Jurkat, Clone E6-1 (cell line): ENCODE measurements around the gene RABGAP1L.

ENCODE experiments used
- DNase-seq: peaks from one replicate; pipeline ENCODE4 v3.0.0-alpha.2; 2011; ENCODE audit warnings: low read depth, low spot score
- H3K4me3 ChIP-seq: 2 replicates; pipeline ENCODE4 v1.5.1; 2011; ENCODE audit warnings: mild to moderate bottlenecking, low read length, control low read depth, moderate library complexity

RABGAP1L gene

DNA sequence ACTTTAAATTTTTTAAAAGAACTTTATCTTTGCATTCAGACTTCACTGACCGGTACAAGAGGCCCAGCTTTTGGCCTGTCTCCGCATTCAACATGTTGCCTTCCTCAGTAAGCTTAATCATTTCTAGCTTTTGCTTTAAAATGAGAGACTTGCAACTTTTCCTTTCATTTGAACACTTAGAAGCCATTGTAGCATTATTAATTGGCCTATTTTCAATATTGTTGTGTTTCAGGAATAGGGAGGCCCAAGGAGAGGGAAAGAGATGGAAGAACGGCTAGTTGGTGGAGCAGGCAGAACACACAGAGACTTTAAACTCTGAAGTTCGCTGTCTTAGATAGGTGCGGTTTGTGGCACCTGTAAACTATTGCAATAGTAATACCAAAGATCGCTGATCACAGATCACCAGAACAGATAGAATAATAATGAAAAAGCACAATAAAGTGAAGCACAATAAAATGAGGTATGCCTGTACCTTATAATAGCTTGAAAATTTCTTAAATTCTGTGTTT, 31.4 kb downstream of the RABGAP1L start:
- DNase-seq, result no peak
- no peak overlapping the region for H3K4me3 ChIP-seq

DNA sequence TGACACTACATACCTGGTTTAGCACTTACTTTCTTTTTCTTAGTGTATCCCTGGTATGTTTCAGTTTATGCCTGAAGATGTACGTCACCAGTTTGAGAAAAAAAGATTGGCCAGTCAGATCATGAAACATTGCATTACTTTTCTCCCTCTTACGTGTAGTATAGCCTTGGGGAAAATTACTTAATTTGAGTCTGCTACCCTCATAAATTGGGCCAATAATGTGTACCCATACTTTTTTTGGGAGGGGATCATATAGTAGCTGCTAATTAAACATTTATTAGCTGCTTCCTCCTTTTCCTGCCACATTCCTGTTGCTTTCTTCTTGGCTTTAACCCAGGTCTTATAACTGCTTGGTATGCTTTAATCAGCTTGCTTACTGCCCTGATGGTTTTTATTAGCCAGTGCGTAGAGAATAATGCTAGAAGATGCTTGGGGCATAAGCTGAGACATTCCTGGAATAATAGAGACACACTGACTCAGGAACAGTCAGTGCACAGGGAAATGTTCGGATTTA, 32.1 kb downstream of the RABGAP1L start:
- DNase-seq, result no peak
- no peak overlapping the region for H3K4me3 ChIP-seq

GRCh38 chr1:174194461-174194860, 35.1 kb downstream of the RABGAP1L start:
- no peak for DNase-seq
- H3K4me3 ChIP-seq, result no peak overlapping the region

DNA sequence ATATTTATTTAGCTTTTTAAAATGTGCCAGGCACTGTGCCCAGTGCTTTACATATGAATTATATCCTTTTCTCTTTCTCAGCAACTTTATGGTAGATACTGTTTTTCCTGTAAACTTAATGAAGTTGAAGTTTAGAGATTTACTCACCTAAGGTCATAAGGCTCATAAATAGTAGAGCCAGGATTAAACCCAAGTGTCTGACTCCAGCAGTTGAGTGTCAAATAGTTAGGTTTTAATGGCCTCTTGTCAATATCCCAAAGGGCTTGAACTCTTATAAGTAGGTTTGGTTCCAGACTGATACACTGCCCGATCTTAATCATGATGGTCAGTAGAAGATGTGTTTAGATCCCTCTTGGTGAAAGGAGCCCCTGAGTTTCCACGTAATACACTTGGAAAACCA, 37.8 kb downstream of the RABGAP1L start:
- DNase-seq, result no peak
- H3K4me3 ChIP-seq, result no peak overlapping the region

DNA sequence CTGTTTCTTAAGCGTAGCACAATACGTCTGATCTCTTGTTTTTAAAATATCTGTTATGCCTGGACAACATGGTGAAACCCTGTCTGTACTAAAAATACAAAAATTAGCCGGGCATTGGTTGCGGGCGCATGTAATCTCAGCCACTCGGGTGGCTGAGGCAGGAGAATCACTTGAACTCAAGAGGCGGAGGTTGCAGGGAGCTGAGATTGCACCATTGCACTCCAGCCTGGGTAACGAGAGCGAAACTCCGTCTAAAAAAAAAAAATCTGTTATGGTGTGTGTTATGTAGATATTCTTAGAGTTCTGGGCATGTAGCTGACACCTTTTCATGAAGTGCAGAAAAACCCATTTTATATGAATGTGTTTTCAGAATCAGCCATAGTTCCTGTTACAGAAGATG, 38.2 kb downstream of the RABGAP1L start:
- no peak overlapping the region for H3K4me3 ChIP-seq
- no peak for DNase-seq

DNA sequence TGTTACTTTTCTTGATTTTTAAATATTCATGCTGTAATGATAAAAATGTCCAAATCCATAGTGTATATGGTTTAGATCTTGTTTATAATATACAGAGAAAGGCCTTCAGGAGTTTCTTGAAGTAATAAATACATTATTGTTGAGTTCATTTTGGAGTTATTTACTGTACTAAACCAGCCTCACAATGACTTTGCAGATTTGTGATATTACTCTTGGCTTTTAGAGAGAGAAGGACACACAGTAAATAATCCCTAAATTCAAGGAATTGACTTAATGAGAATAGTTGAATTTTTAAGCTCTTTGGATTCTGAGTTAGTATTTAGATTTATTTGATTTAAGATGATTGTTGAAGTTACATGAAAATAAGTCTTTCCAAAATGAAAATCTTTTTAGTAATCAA, 38.9 kb downstream of the RABGAP1L start:
- no peak for DNase-seq
- H3K4me3 ChIP-seq, result no peak overlapping the region

DNA sequence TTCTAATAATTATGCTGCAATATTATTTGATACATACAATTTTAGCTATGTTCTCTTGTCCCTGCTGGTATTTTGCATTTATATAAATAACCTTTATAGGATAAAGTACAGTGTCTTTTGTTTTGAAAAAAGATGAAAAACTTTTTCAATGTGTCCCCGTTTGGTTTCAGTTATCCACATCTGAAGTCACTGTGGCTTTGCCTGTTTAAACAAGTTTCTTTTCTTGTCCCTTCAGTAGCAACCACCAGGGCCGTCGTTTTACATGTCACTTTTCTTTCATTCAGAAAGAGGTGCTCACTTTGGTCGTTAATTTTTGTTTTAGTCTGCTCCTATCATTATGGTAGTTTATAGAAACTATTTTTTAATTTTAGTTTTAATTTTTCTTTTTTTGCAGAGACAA, 41.4 kb downstream of the RABGAP1L start:
- peak; percentile 68 for DNase-seq
- no peak overlapping the region for H3K4me3 ChIP-seq

GRCh38 chr1:174204697-174205308, 45.5 kb downstream of the RABGAP1L start:
- H3K4me3 ChIP-seq, result peak overlapping the region; percentile 28
- peak; percentile 65 for DNase-seq

GRCh38 chr1:174206148-174206836, 47.0 kb downstream of the RABGAP1L start:
- H3K4me3 ChIP-seq, result no peak overlapping the region
- no peak for DNase-seq

DNA sequence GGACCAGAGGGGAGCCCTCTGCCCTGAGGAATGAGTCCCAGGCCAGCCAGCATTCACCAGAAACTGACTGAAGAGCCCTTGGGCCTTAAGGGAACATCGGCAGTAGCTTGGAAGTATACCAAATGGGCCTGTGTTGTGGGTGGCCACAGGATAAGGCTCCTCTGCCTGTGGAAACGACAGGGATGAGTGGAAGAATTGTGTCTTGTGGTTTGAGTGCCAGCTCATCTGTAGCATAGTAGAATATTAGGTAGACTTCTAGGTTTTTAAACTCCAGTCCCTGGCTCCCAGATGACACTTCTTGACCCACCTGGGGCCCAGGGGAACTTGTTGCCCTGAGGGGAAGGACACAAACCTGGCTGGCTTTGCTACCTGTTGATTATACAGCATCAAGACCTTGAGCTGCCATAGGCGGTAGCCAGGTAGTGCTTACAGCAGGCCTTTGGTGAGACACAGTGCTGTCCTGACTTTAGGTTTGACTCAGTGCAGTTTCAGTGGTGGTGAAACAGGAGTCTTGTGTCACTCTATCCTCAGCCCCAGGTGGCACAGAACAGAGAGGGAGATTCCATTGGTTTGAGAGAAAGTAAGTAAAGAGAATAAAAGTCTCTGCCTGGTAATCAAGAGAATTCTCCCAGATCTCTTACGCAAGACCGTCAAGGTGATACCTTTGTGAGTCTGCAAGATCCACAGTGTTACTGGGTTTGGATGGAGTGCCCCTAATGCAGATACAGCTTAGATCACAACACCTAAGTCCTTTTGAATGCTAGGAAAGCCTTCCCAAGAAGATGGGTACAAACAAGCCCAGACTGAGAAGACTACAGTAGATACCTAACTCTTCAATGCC, 50.2 kb downstream of the RABGAP1L start:
- DNase-seq, result no peak
- H3K4me3 ChIP-seq, result no peak overlapping the region

- DNase-seq, result no peak
Observed at GRCh38 chr1:174211486-174211885, 52.2 kb downstream of the RABGAP1L start.

DNA sequence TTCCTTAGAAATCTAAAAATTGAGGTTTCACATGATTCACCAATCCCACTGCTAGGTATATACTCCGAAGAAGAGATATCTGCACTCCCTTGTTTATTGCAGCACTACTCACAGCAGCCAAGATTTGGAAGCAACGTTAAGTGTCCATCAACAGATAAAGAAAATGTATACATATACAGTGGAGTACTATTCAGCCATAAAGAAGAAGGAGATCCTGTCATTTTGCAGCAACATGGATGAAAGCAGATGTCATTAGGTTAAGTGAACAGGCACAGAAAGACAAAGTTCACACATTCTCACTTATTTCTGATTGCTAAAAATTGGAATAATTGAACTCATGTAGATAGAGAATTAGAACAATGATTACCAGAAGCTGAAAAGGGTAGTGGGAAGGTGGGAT, 56.4 kb downstream of the RABGAP1L start:
- no peak for DNase-seq
- H3K4me3 ChIP-seq, result no peak overlapping the region

More at GRCh38 chr1:174211486-174211885, 52.2 kb downstream of the RABGAP1L start:
- H3K4me3 ChIP-seq, result no peak overlapping the region

- no peak for DNase-seq
- H3K4me3 ChIP-seq, result no peak overlapping the region
Observed at GRCh38 chr1:174217248-174217647, 57.9 kb downstream of the RABGAP1L start.

GRCh38 chr1:174217787-174218574, 58.7 kb downstream of the RABGAP1L start:
- no peak overlapping the region for H3K4me3 ChIP-seq
- DNase-seq, result peak; percentile 55

GRCh38 chr1:174218983-174219382, 59.7 kb downstream of the RABGAP1L start:
- H3K4me3 ChIP-seq, result no peak overlapping the region
- no peak for DNase-seq

GRCh38 chr1:174219606-174220370, 60.5 kb downstream of the RABGAP1L start:
- DNase-seq, result no peak
- no peak overlapping the region for H3K4me3 ChIP-seq

DNA sequence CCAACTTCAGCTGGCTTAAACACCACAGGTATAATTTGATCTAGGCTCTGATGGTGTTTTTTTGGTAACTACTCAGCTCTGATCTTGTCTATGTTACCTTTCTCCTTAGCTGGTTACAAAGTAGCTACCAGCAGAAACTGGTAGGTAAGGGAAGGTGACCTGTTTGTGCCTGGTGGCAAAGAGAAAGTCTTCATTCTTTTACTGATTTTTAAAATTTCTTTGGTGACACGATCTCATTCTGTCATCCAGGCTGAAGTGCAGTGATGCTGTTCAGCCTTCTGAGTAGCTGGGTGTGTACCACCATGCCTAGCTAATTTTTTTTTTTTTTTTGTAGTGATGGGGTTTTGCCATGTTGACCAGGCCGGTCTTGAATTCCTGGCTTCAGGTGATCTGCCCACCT, 62.4 kb downstream of the RABGAP1L start:
- no peak for DNase-seq
- no peak overlapping the region for H3K4me3 ChIP-seq

GRCh38 chr1:174222166-174222949, 63.0 kb downstream of the RABGAP1L start:
- no peak overlapping the region for H3K4me3 ChIP-seq
- no peak for DNase-seq
